GM12891 (cell line): ENCODE measurements around the gene APAF1.

Source experiments
- DNase-seq: peaks from one replicate; pipeline ENCODE4 v3.0.0; 2011; ENCODE audit warnings: low spot score; ENCODE audit not compliant: insufficient read length
- FAIRE-seq: peaks from 2 replicates; lab custom pipeline; 2011; peaks lifted over from hg19 to GRCh38; lab: Jason Lieb, UNC
- PAX5 ChIP-seq: IDR thresholded peaks from 2 replicates; pipeline ENCODE4 v1.6.1; 2011; ENCODE audit warnings: low read length, moderate library complexity, mild to moderate bottlenecking; ENCODE audit not compliant: insufficient read depth, severe bottlenecking
- POLR2A ChIP-seq: IDR thresholded peaks from 2 replicates; pipeline ENCODE4 v1.6.1; 2011; ENCODE audit warnings: low read depth, low read length, control low read depth
- POLR2AphosphoS5 ChIP-seq: IDR thresholded peaks from 2 replicates; pipeline ENCODE4 v1.6.1; 2011; ENCODE audit warnings: low read depth, low read length, control low read depth
- POU2F2 ChIP-seq: IDR thresholded peaks from 2 replicates; pipeline ENCODE4 v1.6.1; 2011; ENCODE audit warnings: low read depth, mild to moderate bottlenecking, control low read depth, low read length, moderate library complexity
- SPI1 ChIP-seq: IDR thresholded peaks from 2 replicates; pipeline ENCODE4 v1.6.1; 2011; ENCODE audit warnings: low read depth, low read length, control low read depth
- TAF1 ChIP-seq: IDR thresholded peaks from 2 replicates; pipeline ENCODE4 v1.6.1; 2011; ENCODE audit warnings: low read depth, low read length, control low read depth

APAF1 gene

GRCh38 chr12:98767248-98767647 lies 122.2 kb downstream of the APAF1 start:
- no peak for DNase-seq
- FAIRE-seq, result no peak
- no peak for TF ChIP-seq POU2F2
- no peak for TF ChIP-seq SPI1
- TF ChIP-seq TAF1, result no peak
- TF ChIP-seq POLR2AphosphoS5, result no peak
- TF ChIP-seq POLR2A, result no peak
- no peak for TF ChIP-seq PAX5

GRCh38 chr12:98769068-98769467 lies 124.0 kb downstream of the APAF1 start:
- TF ChIP-seq SPI1, result no peak
- no peak for TF ChIP-seq POLR2AphosphoS5
- TF ChIP-seq POLR2A, result no peak
- no peak for TF ChIP-seq PAX5
- TF ChIP-seq TAF1, result no peak
- no peak for TF ChIP-seq POU2F2
- FAIRE-seq (no peak), DNase-seq (no peak)

GRCh38 chr12:98770230-98770629 lies 125.1 kb downstream of the APAF1 start:
- no peak for FAIRE-seq
- TF ChIP-seq SPI1 (no peak), POLR2A (no peak), POU2F2 (no peak), TAF1 (no peak), POLR2AphosphoS5 (no peak), PAX5 (no peak)
- DNase-seq, result no peak

- TF ChIP-seq POLR2AphosphoS5 (no peak), TAF1 (no peak), SPI1 (no peak), POU2F2 (no peak), POLR2A (no peak), PAX5 (no peak)
- DNase-seq, result no peak
- FAIRE-seq, result no peak
Measured at GRCh38 chr12:98771811-98772752, 127.0 kb downstream of the APAF1 start.

DNA sequence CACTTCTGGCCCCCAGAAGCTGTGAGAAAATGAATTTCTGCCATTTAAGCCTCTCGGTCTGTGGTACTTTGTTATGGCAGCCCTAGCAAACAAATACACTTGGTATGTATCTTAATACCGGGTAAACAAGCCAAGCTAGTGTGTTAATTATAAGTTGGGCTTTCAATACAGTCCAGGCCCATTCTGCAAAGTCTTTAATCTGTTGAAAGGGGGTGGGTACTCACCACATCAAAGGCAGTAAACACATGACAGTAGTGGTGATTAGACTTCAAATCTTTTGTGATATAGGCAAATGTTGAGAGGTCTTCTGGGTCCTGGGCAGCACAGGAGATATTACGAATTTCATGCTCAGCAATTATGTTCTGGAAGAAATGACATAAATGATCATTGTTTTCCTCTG lies 127.7 kb downstream of the APAF1 start:
- FAIRE-seq, result no peak
- no peak for DNase-seq
- TF ChIP-seq POLR2AphosphoS5 (no peak), TAF1 (no peak), SPI1 (no peak), PAX5 (no peak), POLR2A (no peak), POU2F2 (no peak)

- TF ChIP-seq SPI1 (no peak), PAX5 (no peak), POLR2A (no peak), POU2F2 (no peak), POLR2AphosphoS5 (no peak), TAF1 (no peak)
- FAIRE-seq (no peak), DNase-seq (no peak)
Measured at GRCh38 chr12:98780261-98780660, 135.2 kb downstream of the APAF1 start.

GRCh38 chr12:98783420-98783819 lies 138.3 kb downstream of the APAF1 start:
- TF ChIP-seq SPI1 (no peak), POLR2A (no peak)
- DNase-seq (no peak), FAIRE-seq (no peak)
